HG03045 (cell line): Measurements from ENCODE around the gene CDH1.

ENCODE experiments used
- ATAC-seq: cut with Tn5 transposase; IDR thresholded peaks from one replicate; pipeline ENCODE4 v1.9.1; 2021; ENCODE audit warnings: mild to moderate bottlenecking, moderate library complexity; ENCODE audit not compliant: unreplicated experiment

CDH1 gene

DNA sequence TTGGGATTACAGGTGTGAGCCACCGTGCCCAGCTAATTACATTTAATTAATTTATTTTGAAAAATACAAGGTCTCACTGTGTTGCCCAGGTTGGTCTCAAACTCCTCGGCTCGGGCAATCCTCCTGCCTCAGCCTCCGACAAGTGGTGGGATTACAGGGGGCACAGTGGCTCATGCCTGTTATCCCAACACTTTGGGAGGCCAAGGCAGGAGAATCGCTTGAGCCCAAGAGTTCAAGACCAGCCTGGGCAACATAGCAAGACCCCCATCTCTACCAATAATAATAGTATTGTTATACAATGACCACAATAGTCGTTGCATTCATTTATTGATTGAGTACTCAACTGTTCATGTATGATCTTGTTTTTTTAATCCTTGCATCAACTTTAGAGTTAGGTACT, 22.0 kb downstream of the CDH1 start:
- no peak for ATAC-seq

DNA sequence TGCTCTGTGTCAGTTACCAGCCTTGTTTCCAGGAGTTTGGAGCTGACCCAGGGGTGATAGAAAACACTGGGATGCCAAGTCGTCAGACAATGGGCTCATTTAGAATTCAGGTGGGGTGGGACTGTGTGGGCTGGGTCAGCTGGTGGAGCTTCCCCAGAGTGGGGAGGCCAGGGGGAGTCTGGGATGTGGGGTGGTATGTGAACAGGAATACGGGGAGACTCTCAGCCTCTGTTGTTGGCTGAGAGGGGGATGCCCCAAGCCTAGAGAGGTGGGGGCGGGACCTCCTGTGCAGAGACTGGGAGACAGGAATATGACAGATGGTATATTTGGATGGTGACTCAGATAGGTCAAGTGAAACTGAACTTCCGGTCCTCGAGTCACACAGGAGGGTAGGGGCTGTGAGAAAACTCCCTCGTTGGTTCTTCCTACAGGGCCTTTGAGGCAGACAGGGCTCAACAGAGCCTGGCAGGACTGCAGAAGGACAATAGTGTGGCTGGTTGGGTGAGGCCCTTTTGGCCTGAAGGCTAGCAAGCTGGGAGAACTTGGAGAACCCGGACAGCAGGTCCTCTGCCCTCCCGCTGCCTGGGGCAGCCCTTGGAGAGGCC, 23.7 kb downstream of the CDH1 start:
- ATAC-seq, result peak; percentile 60

DNA sequence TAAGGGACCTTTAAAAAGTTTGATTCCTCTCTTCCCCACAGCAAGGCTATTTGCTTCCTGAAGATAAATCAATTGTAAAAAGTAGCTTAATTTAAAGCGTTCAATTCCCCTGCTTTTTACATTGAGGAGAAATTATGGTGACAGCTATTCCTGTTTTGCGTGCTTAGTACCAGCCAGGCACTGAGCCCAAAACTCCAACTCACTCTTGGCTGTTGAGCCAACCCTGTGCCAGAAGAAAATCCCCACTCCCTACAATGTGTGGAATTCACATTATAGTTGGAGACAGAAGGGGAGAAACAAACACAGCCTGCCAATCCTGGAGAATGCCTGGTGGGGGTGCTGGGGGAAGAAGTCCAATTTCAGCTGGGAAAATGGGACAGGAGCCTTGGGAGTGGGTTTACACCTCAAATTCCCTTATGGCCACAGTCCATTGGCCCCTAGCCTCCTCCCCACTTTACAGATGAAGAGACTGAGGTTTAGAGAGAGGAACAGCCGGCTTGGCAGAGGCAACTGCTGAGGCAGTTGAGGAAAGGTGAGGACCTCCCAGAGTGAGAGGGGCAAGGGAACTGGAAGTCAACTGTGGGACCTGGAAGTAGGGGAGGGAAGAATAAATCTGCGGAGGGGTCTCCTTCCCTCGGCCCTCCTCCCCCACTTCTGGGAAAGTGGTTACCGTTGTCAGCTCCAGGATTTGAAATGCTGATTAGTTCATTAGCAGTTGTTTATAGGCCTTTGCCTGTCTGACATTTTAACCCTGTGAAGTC, 26.1 kb downstream of the CDH1 start:
- no peak for ATAC-seq

DNA sequence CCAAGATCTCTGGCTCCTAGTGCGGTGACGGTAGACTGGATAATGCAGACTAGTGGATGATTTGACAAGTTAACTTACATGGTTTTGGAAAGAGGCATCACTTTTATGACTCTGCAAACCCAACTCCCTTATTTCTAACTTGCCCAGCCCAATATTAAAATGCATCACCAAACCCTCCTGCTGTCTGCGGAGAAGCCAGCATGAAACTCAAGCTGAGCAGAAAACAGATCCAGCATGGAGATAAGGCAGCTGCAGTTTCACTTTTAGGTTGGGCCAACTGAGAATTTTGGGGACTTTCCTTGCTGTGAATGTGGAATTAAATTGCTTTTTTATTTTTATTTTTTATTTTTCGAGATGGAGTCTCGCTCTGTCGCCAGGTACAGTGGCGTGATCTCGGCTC, 27.8 kb downstream of the CDH1 start:
- ATAC-seq, result no peak

DNA sequence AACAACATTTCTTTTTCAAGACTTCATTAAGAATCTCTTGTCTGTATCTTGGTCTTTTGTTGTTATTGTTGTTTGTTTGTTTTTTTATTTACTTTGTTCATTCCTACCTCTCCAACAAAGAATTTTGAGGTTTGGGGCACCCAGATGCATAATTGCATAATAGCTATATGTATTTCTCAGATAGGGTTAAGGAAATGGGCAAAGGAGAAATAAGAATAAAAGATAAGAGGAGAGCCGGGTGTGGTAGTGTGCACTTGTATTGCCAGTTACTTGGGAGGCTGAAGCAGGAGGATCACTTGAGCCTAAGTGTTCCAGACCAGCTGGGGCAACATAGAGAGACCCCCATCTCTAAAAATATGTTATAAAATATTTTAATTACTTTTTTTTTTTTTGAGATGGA, 30.5 kb downstream of the CDH1 start:
- no peak for ATAC-seq

DNA sequence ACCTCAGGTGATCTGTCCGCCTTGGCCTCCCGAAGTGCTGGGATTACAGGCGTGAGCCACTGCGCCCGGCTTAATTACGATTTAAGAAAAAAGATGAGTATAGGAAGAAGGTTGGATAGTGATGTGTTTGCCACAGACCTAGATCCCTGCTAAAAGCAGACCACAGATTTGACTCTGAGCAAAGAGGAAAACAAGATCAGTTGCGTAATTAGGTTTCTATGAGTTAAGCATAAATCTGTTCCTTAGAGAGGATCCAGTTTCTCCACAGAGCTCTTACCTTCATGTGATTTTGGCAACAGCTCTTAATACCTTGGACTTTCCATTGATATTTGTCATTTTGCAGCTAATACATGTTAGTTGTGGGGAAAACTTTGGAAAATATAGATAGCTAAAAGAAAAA, 31.1 kb downstream of the CDH1 start:
- ATAC-seq, result no peak

DNA sequence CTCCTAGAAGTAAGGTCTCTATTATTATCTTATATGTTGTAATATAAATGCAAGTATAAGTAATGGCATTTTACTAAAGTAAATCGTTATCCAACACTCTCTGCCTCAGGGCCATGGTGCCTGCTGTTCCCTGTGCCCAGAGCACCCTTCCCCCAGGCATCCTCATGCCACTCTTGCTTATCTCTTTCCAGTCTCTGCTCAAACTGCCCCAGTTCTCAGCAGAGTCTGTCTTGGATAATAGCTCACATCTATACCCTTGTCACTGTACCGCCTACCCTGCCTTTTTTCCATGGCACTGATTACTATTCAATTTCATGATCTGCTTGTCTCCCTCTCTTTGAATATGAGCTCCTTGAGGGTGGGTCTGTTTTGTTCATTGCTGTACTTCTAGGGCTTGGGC, 31.7 kb downstream of the CDH1 start:
- no peak for ATAC-seq

DNA sequence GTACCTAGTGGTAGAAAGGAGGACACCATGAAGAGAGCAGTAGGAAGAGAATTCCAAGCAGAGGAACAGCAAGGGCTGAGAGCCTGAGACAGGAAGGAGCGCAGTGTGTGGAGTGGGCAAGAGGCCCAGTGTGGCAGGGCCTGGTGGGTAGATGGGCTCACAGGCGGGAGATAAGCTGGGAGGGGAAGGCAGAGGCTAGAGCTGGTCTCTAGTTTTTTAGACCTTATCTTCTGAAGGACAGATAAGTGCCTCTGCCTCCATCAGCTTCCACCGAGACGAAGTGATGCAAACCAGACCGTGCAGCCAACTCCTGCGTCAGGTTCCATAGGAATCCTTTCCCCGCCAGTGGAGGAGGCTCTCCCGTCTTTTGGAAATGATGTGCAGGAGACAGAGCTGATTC, 33.6 kb downstream of the CDH1 start:
- no peak for ATAC-seq

DNA sequence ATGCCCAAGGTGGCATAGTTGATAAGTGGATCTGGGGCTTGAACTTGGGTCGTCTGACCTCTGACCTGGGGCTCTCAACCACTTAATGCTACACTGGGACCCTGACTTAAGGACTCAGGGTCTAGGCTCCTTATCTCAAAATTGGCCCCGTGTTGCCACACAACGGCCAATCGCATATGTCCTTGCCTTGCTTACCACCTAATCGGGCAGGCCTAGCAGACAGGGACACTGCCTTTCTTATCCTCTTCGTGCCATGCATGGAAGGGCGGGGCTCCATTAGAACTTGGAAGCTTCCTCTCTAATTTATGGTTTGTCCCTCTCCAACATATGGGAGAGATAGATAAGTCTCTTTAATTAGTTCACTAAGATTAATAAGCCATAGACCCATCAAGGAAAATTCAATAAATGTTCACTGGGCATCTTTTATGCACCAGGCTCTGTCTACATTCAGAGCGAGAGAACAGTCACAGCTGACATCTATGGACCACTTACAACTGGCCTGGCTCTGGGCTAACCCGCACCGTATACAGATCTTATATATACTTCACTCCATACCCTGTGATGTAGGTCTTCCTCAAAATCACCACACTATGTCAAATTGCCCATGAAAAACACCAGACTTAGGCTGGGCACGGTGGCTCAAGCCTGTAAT, 35.1 kb downstream of the CDH1 start:
- no peak for ATAC-seq

DNA sequence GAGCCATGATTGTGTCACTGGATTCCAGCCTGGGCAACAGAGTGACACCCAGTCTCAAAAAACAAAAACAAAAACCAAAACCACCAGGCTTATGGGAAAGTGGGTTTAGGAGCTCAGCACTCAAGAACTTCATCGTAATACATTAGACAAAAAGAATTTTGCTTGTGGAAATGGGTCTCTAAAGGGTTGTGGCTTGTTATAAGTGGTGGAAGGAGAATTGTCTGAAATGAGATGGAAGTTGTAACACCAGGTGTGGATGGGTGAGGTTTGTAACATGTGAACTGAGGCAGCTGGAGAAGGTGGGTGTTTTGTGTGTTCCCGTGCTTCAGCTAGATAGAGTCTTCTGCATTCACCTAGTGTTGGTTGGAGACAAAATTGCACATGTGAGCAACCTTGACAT, 35.8 kb downstream of the CDH1 start:
- ATAC-seq, result no peak

DNA sequence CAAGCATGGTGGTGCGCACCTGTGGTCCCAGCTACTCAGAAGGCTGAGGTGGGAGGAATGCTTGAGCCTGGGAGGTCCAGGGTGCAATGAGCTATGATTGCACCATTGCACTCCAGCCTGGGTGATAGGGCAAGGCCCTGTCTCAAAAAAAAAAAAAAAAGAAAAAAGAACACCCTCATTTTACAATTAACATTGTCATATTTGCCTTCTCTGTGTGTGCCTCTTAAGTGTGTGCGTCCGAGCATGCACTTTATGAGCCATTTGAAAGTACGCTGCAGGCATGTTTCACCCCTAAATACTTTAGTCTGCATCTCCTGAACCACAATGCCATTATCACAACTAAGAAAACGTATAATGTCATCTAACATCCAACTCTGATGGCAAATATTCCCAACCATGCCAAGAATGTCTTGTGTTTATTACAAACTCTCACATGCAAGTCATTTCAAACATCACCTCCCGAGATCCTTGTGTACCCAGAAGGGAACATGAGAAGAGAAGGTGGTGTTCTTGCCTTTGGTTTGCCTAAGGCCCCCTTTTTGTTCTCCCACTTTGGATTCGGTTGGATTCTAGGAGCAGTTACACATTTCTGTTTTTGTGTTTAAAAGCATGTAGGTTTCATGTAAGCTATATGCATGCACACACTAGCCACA, 38.0 kb downstream of the CDH1 start:
- no peak for ATAC-seq

DNA sequence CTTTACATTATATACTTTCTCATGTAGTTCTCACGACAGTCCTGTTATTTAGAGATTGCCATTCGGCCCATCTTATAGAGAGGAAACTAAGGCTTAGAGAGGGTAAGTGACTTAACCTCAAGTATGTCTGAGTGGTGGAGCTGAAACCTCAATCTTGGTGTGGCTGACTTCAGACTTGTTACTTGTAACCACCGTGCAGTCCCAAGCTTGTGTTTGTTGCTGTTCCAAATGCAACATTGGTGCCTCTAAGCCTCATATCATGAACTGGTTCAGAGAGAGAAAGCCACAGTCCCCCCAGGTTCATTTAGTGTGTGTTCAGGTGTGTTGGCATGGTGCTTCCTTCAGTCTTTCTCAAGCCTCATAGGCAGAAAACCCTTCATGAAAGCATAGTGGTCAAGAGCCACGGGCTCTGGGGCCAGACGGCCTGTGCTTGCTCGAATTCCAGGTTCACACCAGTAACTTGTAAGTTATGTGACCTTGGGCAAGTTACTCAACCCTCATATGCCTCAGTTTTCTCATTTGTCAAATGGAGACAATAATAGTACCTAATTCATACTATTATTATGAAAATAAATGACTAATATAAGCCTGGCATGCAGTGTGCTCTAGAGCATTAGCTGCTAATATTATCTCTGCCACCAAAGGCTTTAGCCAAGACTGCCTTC, 39.9 kb downstream of the CDH1 start:
- peak; percentile 68 for ATAC-seq

DNA sequence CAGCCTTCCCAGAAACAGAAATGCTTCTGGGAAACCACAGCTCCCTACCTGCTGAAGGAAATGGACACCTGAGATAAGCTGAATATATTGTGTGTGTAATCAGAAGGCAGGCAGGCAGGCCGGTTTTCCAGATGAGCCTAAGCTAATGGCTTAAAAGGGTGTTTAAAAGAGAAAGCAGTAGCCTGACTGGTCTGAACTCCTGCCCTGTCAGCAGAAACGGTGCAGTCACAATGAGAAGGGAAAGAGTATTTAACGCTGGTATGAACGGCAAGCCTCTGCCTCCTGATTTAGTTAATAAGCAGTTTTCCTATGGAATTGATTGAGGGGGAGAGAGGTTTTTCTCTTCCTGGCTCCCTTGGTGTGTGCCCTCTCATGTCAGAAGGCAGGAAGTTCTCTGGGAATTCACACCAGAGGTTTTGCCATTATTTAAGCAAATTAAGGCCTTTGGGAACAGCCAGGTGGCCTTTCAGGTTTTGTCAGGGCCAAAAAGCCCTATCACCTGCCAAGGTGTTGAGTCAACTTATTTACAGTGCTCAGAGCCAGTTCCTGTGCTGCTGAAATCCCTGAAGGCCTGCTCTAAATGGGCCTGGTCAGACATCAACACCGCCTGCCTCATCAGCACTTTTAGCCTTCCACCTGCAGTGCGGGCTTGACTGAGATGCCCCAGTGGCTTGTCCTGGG, 41.6 kb downstream of the CDH1 start:
- ATAC-seq, result no peak

DNA sequence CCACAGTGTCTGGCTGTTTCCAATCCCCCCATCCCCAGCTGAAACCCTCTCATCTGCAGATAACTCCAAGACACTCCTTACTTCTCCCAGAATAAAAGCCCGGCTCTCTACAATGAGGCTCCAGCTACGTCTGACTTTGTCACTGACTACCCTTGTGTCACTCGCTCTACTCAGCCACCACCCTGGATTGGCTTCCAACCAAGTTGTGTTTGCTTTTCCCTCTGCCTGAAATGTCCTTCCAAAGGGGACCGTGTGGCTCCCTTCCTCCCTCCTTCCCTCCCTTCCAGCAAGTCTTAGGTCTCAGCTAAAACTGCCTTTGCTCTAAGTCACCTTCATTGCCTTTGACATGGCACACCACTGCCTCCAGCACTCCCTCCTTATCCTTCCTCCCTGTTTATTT, 42.8 kb downstream of the CDH1 start:
- ATAC-seq, result no peak

DNA sequence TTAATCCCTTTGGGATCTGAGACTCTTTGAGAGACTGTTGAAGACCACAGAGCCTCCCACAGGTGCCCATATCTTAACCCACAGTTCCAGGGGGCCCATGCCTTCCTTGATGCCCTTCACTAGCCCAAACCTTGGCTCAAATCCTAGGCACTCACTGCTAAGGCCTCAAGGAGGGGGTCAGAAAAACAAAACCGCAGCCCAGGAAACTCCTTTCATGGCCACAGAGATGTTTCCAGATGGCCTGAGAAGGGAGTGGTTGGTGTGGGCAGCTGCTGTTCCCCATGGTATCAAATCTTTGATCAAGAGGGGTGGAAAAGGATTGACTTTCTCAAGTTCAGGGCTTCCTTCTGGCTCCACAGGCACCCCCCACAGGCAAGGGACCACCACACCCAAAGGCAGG, 44.7 kb downstream of the CDH1 start:
- no peak for ATAC-seq

DNA sequence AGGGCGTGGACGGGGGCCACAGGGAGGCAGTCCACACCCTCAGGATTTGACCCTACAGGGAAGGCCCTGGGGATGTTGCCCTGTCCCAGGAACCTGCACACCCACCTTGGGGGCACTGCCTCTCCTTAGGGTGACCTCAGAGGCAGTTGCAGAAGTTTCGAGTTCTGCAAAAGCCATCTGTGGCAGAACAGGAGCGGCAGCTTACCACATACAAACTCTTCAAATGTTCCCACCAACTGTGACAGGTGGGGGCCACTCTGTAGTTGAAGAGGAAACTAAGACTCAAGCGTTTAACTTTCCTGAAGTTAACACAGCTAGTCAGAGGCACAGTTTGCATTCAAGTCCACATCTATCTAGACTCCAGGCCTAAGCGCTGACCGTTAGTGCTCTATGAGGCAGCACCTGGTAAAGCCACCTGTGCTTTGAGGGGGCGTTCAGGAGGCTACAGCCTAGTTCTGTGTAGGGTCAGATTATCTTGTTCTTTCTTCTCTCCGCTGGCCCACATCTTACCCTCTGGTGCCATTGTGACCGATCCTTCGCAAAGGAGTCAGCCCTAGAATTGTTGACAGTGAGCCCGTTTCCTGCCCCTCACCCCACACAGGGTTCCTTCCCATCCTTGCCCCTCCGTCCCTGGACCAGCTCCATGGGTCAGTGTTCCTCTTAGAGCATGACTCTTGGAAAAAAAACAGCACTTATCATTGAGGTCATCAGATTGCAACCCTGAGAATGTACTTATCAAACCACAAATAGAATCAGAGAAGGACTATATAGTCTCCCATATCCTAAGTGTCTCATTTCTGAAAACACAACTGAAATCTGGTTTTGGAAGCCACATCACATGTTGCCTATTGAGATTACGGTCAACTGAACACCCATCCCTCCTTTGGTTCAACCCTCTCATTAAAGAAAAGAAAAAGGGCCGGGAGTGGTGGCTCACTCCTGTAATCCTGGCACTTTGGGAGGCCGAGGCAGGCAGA, 45.4 kb downstream of the CDH1 start:
- peak; percentile 81 for ATAC-seq

DNA sequence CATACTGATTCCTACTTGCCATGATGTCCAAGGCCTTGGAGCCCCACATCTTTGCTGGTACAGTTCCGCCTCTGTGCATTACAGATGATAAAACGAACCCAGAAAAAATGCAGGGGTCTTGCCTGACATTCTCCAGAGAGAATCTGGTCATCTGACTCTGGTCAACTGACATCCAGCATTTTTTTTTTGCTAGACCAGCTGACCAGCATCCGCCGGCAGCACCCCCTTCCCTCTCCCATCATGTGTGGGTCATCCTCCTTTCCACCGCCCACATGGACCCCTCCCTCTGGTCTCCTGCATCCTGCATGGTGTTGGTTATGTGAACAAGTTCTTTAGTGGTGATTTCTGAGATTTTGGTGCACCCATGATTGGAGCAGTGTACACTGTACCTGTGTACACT, 47.1 kb downstream of the CDH1 start:
- no peak for ATAC-seq

DNA sequence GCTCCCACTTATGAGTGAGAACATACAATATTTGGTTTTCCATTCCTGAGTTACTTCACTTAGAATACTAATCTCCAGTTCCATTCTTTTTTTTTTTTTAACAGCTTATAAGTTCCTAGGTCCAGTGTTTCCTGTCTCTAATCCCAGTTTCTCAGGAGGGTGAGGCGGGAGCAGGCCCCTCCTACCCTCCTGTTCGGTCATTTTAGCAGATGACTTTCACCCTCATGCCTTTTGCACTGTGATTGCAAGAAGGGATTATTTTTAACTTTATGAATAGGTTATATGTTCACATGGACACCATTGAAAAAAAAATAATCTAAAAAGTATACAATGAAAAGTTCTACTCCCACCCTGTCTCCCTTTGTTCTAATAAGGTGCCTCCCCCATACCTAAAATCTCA, 47.6 kb downstream of the CDH1 start:
- ATAC-seq, result no peak

DNA sequence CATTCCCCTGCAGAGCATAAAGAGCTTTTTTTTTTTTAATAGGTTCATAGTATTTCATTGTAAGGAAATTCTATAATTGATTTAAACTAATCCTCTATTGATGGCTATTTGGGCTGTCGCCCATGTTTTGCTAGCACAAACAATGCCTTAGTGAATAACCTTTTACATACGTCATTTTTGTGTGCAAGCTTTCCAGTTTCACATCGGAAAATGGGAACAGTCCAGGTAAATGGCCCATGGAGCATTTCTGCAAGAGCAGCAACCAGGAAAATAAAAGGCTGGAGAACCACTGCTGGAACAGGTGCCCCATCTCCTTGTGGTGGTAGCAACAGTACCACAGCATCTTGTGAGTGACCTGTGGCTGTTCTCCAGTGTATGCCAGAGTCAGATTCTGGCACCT, 48.6 kb downstream of the CDH1 start:
- no peak for ATAC-seq
